ENCODE data around the gene ZNF366.

GRCh38 chr5:72441094-72441723 lies 66.0 kb downstream of the ZNF366 start:
- no peak for TF ChIP-seq CTCF (optimal IDR thresholded peaks at IDR 0.05 in 1 of 3, IDR thresholded peaks at IDR 0.05 in 1 of 3, conservative IDR thresholded peaks at IDR 0.05 in 1 of 3; ENCODE audit: extremely low read depth in 1 of 3, insufficient read depth in 2 of 3, low read length in 3 of 3)
- no peak for TF ChIP-seq EZH2 (IDR thresholded peaks at IDR 0.05; ENCODE audit: low read length)

Measured in keratinocyte (primary cell).